Occipital lobe (tissue), 2 donors: ENCODE results near the gene TPP2. TPM values are rescaled to one million over a fixed set of nuclear protein-coding genes. Genes with fewer than 3 reads are reported as not detected.

Experiments used
- DNase-seq: peaks from one replicate; lab custom pipeline; 2025; lab: John Stamatoyannopoulos, UW
- total RNA-seq: library from RNA; depleted of rRNA; stranded (reverse); fragments of >200 nt; gene quantifications from one replicate; pipeline ENCODE4 v1.2.3, GENCODE V29; 2014

The TPP2 gene
- total RNA-seq, 1 donor from 2014 or later, result 68.9 TPM

DNA sequence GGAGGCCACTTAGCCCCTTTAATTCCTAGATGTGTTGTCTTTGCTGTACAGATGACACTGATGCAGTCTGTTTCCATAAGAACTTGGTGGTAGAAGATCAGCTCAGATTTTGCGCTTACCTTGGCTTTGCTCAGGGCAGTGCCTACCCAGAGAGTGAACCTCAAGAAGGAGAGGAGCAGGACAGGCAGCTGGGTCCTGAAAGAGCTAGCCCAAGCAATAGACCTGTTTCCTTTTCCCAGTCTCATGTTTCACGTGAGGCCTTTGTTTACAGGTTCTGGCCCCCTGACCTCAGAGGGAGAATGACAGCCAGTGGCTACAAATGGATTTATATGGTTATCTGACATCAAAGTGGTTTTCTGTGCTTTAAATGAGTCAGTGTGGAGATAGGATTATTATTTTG, 58.0 kb downstream of the TPP2 start:
- DNase-seq, result no peak

DNA sequence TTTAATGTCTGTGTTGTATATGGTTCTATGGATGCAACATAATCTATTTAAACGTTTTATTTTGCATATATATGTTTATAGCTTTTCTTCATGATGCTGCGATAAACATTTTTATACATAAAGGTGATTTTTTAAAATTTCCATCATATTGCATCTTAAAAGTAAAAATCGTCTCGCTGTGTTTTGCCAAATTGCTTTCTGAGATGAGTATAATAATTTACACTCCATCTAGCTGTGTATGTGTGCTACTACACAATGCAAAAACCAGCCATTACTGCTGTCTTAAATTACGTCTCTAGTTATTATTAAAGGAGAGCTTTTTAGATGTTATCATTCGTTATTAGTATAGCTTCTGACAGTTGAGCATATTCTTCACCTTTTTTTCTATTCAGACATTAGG, 60.8 kb downstream of the TPP2 start:
- no peak for DNase-seq

DNA sequence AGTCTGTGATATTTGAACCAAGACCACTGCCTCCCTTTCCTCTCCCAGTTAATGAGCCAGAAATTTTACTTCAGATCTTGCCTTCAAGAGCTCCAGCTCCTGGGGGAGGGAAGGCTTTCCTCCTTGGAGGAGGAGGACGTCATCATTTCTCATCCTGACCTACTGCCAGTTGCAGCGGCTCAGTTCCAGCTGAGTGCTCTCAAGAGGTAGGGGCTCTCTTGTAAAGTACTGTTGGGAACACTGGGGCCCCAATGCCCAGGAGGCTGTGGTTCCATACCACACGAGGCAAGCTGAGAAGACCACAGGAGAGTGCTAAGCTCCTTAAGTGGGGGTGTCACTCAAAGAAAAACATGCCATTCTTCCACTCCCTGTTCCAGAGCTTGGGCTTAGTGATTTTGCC, 61.9 kb downstream of the TPP2 start:
- no peak for DNase-seq

DNA sequence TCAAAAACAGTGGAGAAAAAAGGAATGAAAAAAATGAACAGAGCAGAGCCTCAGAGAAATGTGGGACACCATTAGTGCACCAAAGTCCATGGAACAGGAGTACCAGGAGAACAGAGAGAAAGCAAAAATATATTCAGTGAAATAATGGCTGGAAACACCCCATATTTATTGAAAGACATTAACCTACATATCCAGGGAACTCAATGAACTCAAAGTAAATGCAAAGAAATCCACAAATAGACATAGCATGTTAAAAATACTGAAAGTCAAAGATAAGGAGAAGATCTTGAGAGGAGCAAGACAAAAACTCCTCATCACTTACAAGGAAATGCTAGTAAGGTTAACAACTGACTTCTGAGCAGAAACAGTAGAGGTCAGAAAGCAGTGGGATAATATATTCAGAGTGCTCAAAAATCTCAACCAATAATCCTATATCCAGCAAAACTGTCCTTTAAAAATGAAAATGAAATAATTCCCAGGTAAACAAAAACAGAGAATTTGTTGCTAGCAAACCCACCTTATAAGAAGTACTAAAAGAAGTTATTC, 62.5 kb downstream of the TPP2 start:
- DNase-seq, result no peak

DNA sequence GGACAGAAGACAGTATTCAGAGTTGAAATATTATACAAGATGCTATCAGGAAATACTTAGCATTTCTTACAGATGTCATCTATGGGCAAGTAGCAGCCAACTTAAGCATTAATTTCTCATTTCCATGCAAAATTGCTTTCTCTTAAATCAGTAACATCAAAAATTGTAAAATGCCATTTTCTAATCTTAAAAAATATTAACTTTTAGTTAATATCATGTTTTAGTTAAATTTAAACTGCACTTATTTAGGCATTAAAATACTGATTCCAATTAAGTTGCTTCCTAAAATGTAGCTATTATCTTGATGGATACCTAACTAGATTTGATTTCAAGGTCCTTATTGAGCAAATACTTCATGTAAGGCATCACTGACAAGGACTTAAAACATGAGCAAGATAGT, 70.2 kb downstream of the TPP2 start:
- no peak for DNase-seq

DNA sequence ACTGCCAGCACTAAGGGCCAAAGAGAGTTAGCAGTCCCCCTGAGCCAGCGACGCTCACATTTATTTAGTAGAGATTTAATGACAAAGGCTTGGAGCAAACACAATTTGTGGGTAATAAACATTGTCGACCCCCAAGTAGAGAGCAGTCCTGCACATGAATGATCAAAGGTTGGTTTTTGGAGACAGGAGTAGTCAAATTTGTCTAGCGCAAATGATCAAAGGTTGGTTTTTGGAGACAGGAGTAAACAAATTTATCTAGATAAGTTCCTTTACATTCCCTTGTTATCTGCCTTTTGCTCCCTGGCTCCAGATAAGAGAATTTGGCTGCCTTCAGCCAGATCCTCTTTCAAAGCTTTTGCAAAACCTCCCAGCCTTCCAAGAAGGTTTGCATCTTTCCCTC, 71.1 kb downstream of the TPP2 start:
- DNase-seq, result no peak

DNA sequence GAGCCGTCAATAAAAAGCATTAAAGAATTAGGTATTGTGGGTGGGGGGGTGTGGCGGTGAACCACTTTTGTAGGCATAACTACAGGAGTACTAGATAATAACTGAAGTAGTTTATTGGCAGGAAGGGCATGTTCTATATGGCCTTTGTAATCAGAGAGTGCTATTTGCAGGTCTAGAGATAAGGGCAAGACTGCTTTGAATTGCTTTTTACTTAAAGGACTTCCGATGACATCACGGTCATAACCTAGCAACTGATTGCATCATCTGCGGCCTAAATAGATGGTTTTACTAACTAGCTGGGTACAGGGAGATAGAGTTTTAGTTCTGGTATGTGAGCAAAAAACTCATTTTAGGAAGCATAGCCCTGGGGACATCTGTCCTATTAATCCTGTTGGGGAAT, 73.3 kb downstream of the TPP2 start:
- no peak for DNase-seq

DNA sequence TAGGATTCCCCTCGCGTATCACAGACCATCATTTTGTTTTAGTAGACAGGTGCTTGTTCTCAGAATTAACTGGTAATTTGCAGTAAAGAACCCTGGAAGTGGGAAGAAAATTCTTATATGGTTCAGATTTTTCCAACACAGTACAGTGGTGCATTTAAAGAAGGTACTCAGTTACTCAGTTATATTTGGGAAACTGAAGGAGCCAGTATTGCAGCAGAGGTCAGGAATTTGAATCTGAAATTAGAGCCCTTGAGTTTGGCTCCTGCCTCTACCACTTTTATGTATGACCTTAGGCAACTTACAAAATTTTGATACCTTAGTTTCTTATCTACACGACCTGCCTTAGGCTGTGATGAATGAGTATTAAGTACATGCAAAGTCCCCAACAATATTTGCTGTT, 78.3 kb downstream of the TPP2 start:
- no peak for DNase-seq

DNA sequence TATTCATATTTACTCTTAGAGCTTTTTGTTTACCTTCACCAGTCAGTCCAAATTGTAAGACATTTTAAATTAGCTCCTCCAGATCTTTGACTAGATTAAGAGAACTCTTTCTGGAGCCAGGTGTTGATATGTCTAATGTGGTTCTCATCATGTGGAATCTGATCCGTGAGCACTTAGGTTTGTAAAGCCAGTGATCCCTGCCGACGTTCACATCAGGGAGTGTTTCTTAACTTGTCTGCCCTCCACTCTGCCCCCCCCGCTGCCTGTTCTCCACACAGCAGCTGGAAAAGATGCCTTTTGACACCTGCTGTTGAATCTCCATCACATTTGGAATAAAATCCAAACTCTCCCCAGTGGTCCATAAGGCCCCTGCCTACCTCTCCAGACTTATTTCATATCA, 80.3 kb downstream of the TPP2 start:
- DNase-seq, result no peak

DNA sequence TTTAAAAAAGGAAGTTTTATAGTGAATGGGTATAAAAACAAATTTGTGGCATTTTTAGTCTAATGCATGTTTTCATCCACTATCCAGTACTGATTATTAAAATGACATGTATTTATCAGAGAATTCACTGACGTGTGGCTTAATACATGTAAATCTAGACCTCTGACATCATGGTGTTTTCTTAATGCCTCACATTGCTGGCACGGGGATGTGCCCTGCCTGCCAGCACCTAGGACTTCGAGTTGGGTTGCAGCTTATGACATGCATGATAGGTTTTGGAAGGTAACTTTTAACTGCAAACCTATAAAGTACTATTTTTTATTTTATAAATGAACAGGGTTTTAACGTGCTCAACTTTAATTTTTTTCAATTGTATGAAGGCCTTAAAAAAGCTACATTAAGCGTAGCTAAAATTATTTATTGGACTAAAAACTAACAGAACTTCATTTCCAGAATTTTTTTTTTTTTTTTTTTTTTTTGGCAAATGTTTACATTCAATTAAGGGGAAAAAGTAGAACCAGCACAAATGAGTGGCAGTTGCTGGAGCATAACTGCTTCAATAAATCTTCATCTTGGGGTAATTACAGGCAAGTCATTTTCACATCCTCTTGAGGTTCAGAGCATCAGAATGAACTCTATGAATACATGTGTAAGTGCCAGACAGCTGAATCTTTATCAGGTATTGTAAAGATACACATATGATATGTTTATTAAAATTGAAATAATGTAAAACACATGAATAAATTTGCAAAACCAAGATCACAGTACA, 81.7 kb downstream of the TPP2 start:
- DNase-seq, result no peak

DNA sequence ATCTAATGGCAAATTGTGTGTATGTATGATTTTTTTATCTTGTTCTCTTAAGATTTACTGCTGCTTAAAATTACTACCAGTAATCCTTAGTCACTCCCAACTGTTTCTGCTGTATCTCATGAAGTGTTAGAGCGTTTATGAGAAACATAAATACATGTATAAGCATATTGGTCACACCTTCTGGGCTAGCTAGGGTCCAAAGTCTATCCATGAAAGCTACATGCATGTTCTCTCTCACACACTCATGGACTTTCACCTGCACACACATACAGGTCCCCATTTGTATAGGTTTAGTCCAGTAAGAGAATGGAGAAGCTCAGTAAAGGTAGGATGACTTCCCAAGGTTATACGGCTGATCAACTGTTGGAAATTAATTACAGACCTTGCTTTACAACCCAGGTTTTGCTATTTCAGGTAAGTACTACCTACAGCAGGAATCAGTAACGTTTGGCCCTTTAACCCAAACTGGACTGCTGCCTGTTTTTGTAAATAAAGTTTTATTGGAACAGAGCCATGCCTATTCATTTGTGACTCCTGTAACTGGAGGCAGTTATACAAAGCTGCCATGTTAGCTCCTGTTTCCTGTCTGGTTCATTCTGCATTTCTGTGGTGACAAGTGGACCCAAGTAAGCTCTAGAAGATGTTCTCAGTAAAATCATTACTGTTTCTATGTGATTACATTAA, 82.8 kb downstream of the TPP2 start:
- DNase-seq, result no peak

DNA sequence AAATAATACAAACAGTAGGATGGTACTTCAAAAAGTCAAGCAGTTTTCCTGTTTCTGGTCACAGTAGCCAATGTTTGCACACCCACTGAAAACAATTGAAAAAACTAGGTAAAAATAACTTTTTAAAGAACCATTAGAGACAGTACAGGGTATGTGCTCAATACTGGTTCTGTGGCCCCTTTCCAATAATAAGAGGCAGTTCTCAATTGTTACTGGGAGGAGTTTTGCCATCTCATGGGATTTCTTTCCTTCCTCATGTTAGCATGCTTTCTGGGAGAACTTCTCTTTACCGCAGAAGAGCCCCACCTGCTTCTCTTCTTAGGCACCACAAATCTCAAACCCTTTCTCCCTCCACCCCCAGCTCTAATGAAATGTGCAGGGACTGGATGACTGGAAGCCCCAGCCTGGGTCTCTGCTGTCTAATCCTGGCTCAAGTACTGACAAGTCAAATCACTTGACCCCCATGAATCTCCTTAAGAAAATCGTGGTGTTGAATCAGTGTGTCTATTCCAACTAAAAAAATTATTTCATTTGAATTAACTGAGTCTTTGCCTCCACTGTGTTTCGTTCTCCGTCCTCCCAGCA, 83.4 kb downstream of the TPP2 start:
- DNase-seq, result no peak

DNA sequence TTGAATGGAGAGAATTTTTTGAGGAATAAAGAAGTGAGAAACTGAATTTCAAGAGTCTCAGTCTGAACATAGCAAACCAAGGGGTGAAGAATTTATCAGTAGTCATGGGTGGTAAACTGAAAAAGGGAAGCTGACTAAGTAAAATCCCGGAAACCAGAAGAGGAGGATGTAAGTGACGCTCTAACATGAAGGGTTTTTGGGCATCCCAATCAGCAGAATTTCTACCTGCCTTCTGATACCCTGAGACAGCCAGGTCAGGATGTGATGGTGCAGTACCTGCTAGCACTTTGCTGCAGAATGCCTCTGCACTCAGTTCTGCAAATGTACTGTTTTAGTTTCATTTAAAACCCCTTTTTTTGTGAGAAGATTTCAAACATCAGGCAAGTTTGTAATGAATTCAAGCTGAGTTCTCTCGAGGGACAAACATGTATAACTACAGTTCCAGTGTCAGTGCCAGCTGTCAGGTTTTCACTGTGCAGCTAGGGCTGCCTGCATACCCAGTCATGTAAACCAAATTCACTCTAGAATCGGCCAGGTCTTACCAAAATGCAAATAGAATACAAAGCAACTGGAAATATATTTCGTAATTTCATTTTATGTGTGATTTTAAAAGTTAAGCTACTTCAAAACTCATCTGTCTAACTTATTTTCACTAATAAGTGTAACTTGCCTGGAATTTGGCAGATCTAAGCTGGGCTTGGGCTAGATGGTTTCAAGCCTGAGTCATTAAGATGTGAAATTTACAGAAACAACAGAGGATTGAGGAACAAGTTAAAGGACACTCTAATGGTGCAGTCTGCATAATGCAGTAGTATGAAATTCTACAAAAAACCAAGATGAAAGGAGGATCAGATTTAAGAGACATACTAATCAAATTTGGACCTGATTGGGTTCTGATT, 84.3 kb downstream of the TPP2 start:
- no peak for DNase-seq

DNA sequence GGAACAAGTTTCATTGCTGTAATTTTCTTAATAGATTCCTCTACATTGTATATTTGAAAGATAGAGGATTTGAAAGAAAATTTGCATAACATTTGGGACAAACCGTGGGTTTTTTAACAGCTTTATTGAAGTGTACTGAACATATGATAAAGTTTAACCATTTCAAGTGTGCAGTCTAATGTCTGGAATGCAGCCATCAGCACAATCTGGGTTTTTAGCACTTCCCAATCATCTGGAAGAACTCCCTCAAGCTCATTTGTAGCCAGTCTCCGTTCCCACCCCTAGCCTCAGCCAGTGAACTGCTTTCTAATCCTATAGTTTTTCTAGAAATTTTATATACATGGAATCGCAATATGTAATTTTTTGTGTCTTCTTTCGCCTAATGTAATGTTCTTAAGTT, 85.4 kb downstream of the TPP2 start:
- no peak for DNase-seq

DNA sequence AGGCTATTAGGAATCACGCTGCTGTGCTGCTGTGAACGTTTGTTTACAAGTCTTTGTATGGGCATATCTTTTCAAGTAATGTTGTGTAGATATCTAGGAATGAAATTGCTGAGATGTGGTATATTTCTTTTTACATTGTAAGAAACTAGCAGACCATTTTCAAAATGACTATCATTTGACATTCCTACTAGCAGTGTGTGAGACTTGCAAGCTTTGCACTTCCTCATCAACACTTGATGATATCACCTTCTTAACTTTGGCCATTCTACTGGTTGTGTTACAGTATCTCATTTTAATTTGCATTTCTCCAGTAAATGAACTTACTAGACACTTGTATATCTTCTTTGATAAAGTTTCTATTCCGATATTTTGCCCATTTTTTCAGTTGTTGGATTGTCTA, 85.9 kb downstream of the TPP2 start:
- DNase-seq, result no peak

DNA sequence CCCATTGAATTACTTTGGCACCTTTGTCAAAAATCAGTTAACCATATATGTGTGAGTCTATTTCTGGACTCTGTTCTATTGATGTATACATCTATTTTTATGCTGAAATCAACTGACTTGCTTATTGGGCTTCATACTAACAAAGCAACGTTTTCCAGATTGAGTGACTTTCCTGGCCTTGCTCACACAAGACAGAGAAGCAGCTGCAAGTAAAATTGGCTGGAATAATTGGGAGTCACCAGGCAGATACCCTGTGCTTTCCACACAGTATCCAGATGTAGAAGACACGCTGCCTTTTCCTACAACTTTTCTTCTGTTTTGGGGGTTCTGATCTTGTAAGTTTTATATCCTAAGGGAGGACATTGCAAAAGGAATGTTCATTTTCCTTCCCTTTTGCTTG, 86.9 kb downstream of the TPP2 start:
- no peak for DNase-seq

DNA sequence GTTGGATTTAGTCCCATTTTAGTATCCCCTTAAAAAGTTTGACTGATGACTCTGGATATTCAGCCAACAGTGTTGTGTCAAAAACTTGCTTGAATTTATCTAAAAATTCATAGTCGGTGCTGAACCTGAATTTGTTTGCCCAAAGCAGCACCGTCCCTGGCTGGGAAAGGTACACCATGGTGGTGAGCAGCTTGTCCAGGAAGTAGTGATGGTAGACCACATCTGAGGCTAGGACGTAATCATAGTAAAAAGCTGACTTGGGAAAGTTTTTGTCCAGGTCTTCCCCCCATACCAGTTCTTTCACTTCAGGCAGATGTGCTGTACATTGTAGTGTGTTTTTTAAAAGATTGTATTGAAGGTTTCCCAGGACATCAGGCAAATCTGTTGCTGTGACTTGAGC, 89.2 kb downstream of the TPP2 start:
- no peak for DNase-seq

DNA sequence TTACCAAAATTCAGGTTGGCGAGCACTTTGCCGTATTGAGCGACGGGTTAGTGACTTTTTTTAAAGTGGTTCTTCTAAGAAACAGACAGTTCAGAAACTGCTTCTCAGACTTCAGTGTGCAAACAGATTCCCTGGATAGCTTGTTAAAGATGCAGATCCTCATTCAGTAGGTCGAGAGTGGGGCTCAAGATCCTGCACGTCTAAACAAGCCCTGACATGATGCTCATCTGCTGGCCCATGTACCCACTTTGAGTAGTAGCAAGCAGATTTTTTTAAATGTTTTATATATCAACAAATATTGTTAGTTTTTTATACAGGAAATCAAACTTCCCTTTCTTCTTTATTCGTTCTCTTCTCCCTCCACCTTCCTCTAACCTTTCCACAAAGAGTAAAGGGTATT, 90.7 kb downstream of the TPP2 start:
- no peak for DNase-seq

DNA sequence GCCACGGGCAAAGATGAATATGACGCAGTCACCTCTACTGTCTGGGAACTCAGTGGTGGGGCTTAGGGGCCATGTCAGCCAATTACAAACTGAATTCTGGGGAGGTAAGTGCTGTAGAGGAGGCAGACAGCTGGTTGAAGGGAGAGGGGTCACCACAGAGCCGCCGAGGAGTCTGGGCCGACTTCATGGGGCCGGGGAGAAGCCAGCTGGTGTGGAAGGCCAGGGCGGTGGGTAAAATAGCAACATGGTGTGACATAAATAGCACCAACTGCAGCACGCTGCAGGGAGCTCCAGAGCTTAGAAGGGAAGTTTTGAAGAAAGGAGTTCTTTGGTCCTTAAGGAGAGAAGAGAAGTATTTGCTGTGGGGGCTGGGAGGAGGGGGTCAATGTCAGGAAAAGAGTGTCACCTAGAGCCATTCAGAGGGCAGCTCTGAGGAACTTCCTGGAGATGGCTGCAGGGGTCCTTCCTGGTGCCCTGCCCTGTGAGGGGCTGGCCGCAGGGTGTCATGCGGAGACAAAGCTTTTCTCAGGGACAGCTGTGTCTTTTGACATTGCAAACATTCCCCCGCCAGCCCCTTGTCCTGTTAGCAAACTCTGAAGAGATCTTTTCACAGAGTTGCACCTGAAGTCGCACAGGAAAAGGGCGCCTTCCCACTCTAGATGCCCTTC, 91.7 kb downstream of the TPP2 start:
- DNase-seq, result no peak

DNA sequence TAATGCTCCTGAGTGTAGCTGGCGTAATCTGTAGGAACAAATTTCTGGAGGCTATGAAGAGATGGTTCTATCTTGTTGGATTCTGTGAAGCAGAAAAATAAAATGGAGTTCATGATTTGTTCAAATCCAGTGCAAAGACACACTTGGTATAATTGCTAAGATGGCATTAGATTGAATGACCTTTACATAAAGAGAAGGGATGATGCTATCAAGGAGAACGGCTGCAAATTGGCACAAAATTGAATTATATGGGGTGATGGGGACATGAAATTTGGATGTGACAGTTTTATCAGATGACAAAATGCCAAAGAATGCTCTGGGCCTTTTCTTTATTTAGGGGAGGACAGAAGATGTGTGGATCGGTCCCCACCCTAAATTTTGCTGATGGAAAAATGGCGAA, 94.1 kb downstream of the TPP2 start:
- DNase-seq, result no peak

DNA sequence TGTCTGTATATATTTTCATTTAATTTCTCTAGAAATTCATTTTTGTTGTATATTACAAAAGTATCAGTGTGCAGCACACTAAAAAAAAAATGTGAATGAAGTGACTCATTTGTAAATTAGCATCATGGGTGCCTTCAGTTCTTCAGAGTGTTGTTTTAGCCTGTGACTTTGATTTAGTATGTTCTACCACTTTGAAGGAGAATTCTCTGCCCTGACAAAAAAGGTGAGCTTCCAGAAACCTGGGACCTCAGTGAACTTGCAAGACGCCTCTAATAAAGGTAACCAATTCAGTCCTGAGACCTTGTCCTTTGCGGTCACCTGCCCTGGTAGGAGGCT, 95.7 kb downstream of the TPP2 start:
- DNase-seq, result no peak
